ENCODE results near the gene LAMA2.
A peak's percentile ranks its signal among the peaks of the same experiment; 100 is the strongest.

The LAMA2 gene

GRCh38 chr6:129089357-129089756 lies 206.4 kb downstream of the LAMA2 start:
- no peak for TF ChIP-seq CTCF (IDR thresholded peaks at IDR 0.05)
- no peak for DNase-seq (ENCODE audit: low spot score)
- no peak overlapping the region for H3K27ac ChIP-seq
- H3K4me3 ChIP-seq = no peak overlapping the region

GRCh38 chr6:129094147-129094546 lies 211.2 kb downstream of the LAMA2 start:
- TF ChIP-seq CTCF (IDR thresholded peaks at IDR 0.05) = no peak
- DNase-seq (ENCODE audit: low spot score) = no peak
- no peak overlapping the region for H3K27ac ChIP-seq

GRCh38 chr6:129096651-129097290 lies 213.8 kb downstream of the LAMA2 start:
- Histone ChIP-seq H3K4me3 (no peak overlapping the region), H3K27ac (no peak overlapping the region)
- TF ChIP-seq CTCF (IDR thresholded peaks at IDR 0.05) = no peak
- no peak for DNase-seq (ENCODE audit: low spot score)

More at GRCh38 chr6:129094147-129094546, 211.2 kb downstream of the LAMA2 start:
- H3K4me3 ChIP-seq = no peak overlapping the region

GRCh38 chr6:129098061-129098553 lies 215.2 kb downstream of the LAMA2 start:
- no peak for DNase-seq (ENCODE audit: low spot score)
- TF ChIP-seq CTCF (IDR thresholded peaks at IDR 0.05) = no peak
- H3K4me3 ChIP-seq = no peak overlapping the region
- H3K27ac ChIP-seq = peak overlapping the region in 1 of 2 donors; percentile 8

GRCh38 chr6:129099696-129100095 lies 216.8 kb downstream of the LAMA2 start:
- TF ChIP-seq CTCF (IDR thresholded peaks at IDR 0.05) = no peak
- H3K4me3 ChIP-seq = no peak overlapping the region
- no peak overlapping the region for H3K27ac ChIP-seq
- DNase-seq (ENCODE audit: low spot score) = no peak

- no peak overlapping the region for H3K27ac ChIP-seq
- H3K4me3 ChIP-seq = no peak overlapping the region
- no peak for TF ChIP-seq CTCF (IDR thresholded peaks at IDR 0.05)
- DNase-seq (ENCODE audit: low spot score) = no peak
Observed at GRCh38 chr6:129100164-129100563, 217.2 kb downstream of the LAMA2 start.

GRCh38 chr6:129102741-129103140 lies 219.8 kb downstream of the LAMA2 start:
- no peak for TF ChIP-seq CTCF (IDR thresholded peaks at IDR 0.05)
- no peak overlapping the region for H3K4me3 ChIP-seq
- peak overlapping the region in 1 of 2 donors; percentile 29 for H3K27ac ChIP-seq
- peak; percentile 77 for DNase-seq (ENCODE audit: low spot score)

Measured in coronary artery (tissue), 2 donors.